ENCODE data around the gene GABRE.

Gene GABRE

GRCh38 chrX:151973851-151974335, 583 bp downstream of the GABRE start:
- POLR2A ChIA-PET (ENCODE audit: low non-redundant PET): no interaction called here
- TF ChIP-seq, protein P1, sequence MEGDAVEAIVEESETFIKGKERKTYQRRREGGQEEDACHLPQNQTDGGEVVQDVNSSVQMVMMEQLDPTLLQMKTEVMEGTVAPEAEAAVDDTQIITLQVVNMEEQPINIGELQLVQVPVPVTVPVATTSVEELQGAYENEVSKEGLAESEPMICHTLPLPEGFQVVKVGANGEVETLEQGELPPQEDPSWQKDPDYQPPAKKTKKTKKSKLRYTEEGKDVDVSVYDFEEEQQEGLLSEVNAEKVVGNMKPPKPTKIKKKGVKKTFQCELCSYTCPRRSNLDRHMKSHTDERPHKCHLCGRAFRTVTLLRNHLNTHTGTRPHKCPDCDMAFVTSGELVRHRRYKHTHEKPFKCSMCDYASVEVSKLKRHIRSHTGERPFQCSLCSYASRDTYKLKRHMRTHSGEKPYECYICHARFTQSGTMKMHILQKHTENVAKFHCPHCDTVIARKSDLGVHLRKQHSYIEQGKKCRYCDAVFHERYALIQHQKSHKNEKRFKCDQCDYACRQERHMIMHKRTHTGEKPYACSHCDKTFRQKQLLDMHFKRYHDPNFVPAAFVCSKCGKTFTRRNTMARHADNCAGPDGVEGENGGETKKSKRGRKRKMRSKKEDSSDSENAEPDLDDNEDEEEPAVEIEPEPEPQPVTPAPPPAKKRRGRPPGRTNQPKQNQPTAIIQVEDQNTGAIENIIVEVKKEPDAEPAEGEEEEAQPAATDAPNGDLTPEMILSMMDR (conservative IDR thresholded peaks at IDR 0.05; ENCODE audit: low read depth): no peak
- DNase-seq (ENCODE audit: low spot score): peak; percentile 15
- CTCF ChIA-PET: interaction anchor here (0.6 to 0.9 kb wide), 2 partner anchors 12 to 142 kb away, joined by 3 read pairs; no protein-coding TSS in a partner anchor
- peak overlapping the region; percentile 87 for H3K27ac ChIP-seq

- POLR2A ChIA-PET (ENCODE audit: low non-redundant PET): interaction anchor here (0.6 kb wide), 1 partner anchor 218 kb away, joined by 3 read pairs; no protein-coding TSS in a partner anchor
- H3K27ac ChIP-seq: peak overlapping the region; percentile 87
- TF ChIP-seq, protein P1 (conservative IDR thresholded peaks at IDR 0.05; ENCODE audit: low read depth): no peak
- CTCF ChIA-PET: interaction anchor here (0.6 to 0.9 kb wide), 3 partner anchors 12 to 663 kb away, joined by 3 to 4 read pairs (median 3); no protein-coding TSS in a partner anchor
- no peak for DNase-seq (ENCODE audit: low spot score)
Observed at GRCh38 chrX:151973060-151973661, 1.3 kb downstream of the GABRE start.

GRCh38 chrX:151970661-151971060, 3.8 kb downstream of the GABRE start:
- DNase-seq (ENCODE audit: low spot score): peak; percentile 70
- TF ChIP-seq, protein P1 (conservative IDR thresholded peaks at IDR 0.05; ENCODE audit: low read depth): no peak
- ChIA-PET CTCF (no interaction called here), POLR2A (ENCODE audit: low non-redundant PET) (no interaction called here)
- peak overlapping the region; percentile 79 for H3K27ac ChIP-seq

- TF ChIP-seq, protein P1 (conservative IDR thresholded peaks at IDR 0.05; ENCODE audit: low read depth): no peak
- ChIA-PET CTCF (no interaction called here), POLR2A (ENCODE audit: low non-redundant PET) (no interaction called here)
- no peak for DNase-seq (ENCODE audit: low spot score)
- H3K27ac ChIP-seq: peak overlapping the region; percentile 79
Observed at GRCh38 chrX:151970027-151970426, 4.4 kb downstream of the GABRE start.

DNA sequence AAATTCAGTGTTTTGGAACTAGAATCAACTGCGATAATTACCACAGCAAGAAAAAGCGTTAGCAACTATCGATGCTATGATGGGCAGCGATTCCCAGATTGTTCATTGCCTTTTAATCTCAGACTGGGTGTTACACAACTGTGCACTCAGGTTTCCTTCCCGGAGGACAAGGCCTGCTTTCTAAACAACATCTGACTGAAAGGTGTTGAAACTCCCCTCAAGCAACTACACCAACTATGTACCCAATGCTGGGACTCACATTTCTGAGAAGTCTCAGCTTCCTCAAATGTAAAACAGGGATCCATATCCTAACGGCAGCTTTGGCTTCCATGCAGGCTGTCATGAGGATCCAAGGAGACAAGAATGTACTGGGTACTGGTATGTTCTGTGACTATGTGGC, 8.2 kb downstream of the GABRE start:
- ChIA-PET CTCF (no interaction called here), POLR2A (ENCODE audit: low non-redundant PET) (no interaction called here)
- DNase-seq (ENCODE audit: low spot score): no peak

GRCh38 chrX:151962034-151962433, 12.4 kb downstream of the GABRE start:
- no peak for DNase-seq (ENCODE audit: low spot score)
- ChIA-PET CTCF (no interaction called here), POLR2A (ENCODE audit: low non-redundant PET) (no interaction called here)
- no peak overlapping the region for H3K27ac ChIP-seq
- TF ChIP-seq, protein P1 (conservative IDR thresholded peaks at IDR 0.05; ENCODE audit: low read depth): no peak

More for the DNA sequence above, 8.2 kb downstream of the GABRE start:
- TF ChIP-seq, protein P1 (conservative IDR thresholded peaks at IDR 0.05; ENCODE audit: low read depth): no peak
- H3K27ac ChIP-seq: no peak overlapping the region

Measured in RWPE1 (cell line).